ENCODE results near the gene ADGRA3. TPM values are rescaled to one million over a fixed set of nuclear protein-coding genes. Genes with fewer than 3 reads are reported as not detected.

The ADGRA3 gene
- total and polyA plus RNA-seq, 2 of the 13 experiments (the other 11 are each of a cell fraction or from before 2014, with no cell fraction given) = 32.2 to 40.8 TPM

- TF ChIP-seq ZHX1 (CRISPR knock-in tag; IDR thresholded peaks at IDR 0.05; ENCODE audit: low read depth) (no peak), TFAP4 (IDR thresholded peaks at IDR 0.05; ENCODE audit: borderline replicate concordance, low read depth) (no peak), HNRNPL (IDR thresholded peaks at IDR 0.05; ENCODE audit: low read depth, low read length) (no peak), HNF1B (CRISPR knock-in tag; IDR thresholded peaks at IDR 0.05) (no peak), MYC (CRISPR knock-in tag; IDR thresholded peaks at IDR 0.05; ENCODE audit: borderline replicate concordance) (no peak), SOX5 (CRISPR knock-in tag; IDR thresholded peaks at IDR 0.05; ENCODE audit: borderline replicate concordance) (no peak), GABPA (IDR thresholded peaks at IDR 0.05; ENCODE audit: low read depth, low read length) (no peak), GABPA (CRISPR knock-in tag; IDR thresholded peaks at IDR 0.05; ENCODE audit: low read depth) (no peak), ZFYVE20 (CRISPR knock-in tag; IDR thresholded peaks at IDR 0.05; ENCODE audit: borderline replicate concordance, low read depth) (no peak)
Measured at GRCh38 chr4:22407361-22407760, 108.5 kb downstream of the ADGRA3 start (continued).
